Loucy (cell line): ENCODE measurements around the gene TBC1D22A.

Source experiments
- H2AFZ ChIP-seq: fragments of 200-600 bp; sonication (generic); 2 replicates; pipeline ENCODE4 v1.6.0; 2016; ENCODE audit warnings: antibody characterized with exemption, mild to moderate bottlenecking, low read length, moderate library complexity
- H3F3A ChIP-seq: fragments of 200-600 bp; 2 replicates; pipeline ENCODE4 v1.6.0; 2016; ENCODE audit warnings: antibody characterized with exemption, low read depth, mild to moderate bottlenecking
- H3K27me3 ChIP-seq: fragments of 200-600 bp; sonication (generic); 2 replicates; pipeline ENCODE4 v1.6.1; 2014; ENCODE audit warnings: low read length, mild to moderate bottlenecking; ENCODE audit not compliant: insufficient read depth, poor library complexity, severe bottlenecking
- H3K36me3 ChIP-seq: fragments of 200-600 bp; sonication (generic); 2 replicates; pipeline ENCODE4 v1.6.1; 2016; ENCODE audit warnings: low read length; ENCODE audit not compliant: insufficient read depth
- H3K4me1 ChIP-seq: fragments of 200-600 bp; sonication (generic); 2 replicates; pipeline ENCODE4 v1.5.1; 2014; ENCODE audit warnings: low read length, mild to moderate bottlenecking; ENCODE audit not compliant: insufficient read depth, poor library complexity, severe bottlenecking
- H3K4me2 ChIP-seq: fragments of 200-600 bp; sonication (generic); 2 replicates; pipeline ENCODE4 v1.6.0; 2014; ENCODE audit warnings: antibody characterized with exemption, low read length, low read depth, mild to moderate bottlenecking; ENCODE audit not compliant: poor library complexity, severe bottlenecking
- H3K4me3 ChIP-seq: fragments of 200-600 bp; sonication (generic); 2 replicates; pipeline ENCODE4 v1.5.1; 2014; ENCODE audit warnings: low read length, mild to moderate bottlenecking, mixed read lengths; ENCODE audit not compliant: poor library complexity, severe bottlenecking
- H3K79me2 ChIP-seq: fragments of 200-600 bp; sonication (generic); 2 replicates; pipeline ENCODE4 v1.6.1; 2014; ENCODE audit warnings: low read length; ENCODE audit not compliant: insufficient read depth
- H3K9ac ChIP-seq: fragments of 200-600 bp; sonication (generic); 2 replicates; pipeline ENCODE4 v1.6.0; 2014; ENCODE audit warnings: mild to moderate bottlenecking, low read depth, low read length, moderate library complexity; ENCODE audit not compliant: poor library complexity, severe bottlenecking
- H3K9me2 ChIP-seq: fragments of 200-600 bp; sonication (generic); replicated peaks from 2 replicates; pipeline ENCODE4 v1.6.1; 2016; ENCODE audit warnings: low read depth, low read length, mixed read lengths
- H3K9me3 ChIP-seq: fragments of 200-600 bp; sonication (generic); 2 replicates; pipeline ENCODE4 v1.6.1; 2014; ENCODE audit warnings: mild to moderate bottlenecking, antibody characterized with exemption, low read length, low read depth; ENCODE audit not compliant: insufficient read depth
- H4K20me1 ChIP-seq: fragments of 200-600 bp; sonication (generic); 2 replicates; pipeline ENCODE4 v1.6.0; 2014; ENCODE audit warnings: antibody characterized with exemption, low read length, mild to moderate bottlenecking; ENCODE audit not compliant: insufficient read depth, poor library complexity, severe bottlenecking
- CTCF ChIP-seq: fragments of 200-600 bp; sonication (generic); conservative IDR thresholded peaks from 2 replicates; pipeline ENCODE4 v1.5.1; 2014; ENCODE audit warnings: mild to moderate bottlenecking, antibody characterized with exemption, low read length
- EZH2phosphoT487 ChIP-seq: fragments of 200-600 bp; IDR thresholded peaks from 2 replicates; pipeline ENCODE4 v1.6.1; 2018; ENCODE audit warnings: antibody characterized with exemption, mild to moderate bottlenecking, moderate library complexity, borderline replicate concordance

TBC1D22A gene

GRCh38 chr22:47039356-47039755, 276.9 kb downstream of the TBC1D22A start:
- Histone ChIP-seq H3K4me3 (no peak overlapping the region), H2AFZ (no peak overlapping the region), H3F3A (no peaks in the 10 kb centered on the region), H3K9me3 (no peaks in the 10 kb centered on the region), H3K9me2 (no peaks in the 10 kb centered on the region), H3K79me2 (no peaks in the 10 kb centered on the region; the same call in 1 of the 2 replicates), H4K20me1 (no peaks in the 10 kb centered on the region), H3K9ac (no peak overlapping the region), H3K36me3 (peaks cover 6% of the 10 kb centered on the region; the same call in 1 of the 2 replicates), H3K27me3 (no peaks in the 10 kb centered on the region), H3K4me2 (no peak overlapping the region), H3K4me1 (peaks cover 21% of the 10 kb centered on the region)
- no peak for TF ChIP-seq CTCF
- no peak for TF ChIP-seq EZH2phosphoT487

GRCh38 chr22:47040486-47041270, 278.2 kb downstream of the TBC1D22A start:
- H3K27me3 ChIP-seq = no peaks in the 10 kb centered on the region
- TF ChIP-seq EZH2phosphoT487 (no peak), CTCF (no peak)
- peaks cover 6% of the 10 kb centered on the region; the same call in 1 of the 2 replicates for H3K36me3 ChIP-seq
- no peaks in the 10 kb centered on the region for H3K9me2 ChIP-seq
- H4K20me1 ChIP-seq = no peaks in the 10 kb centered on the region
- H3K79me2 ChIP-seq = no peaks in the 10 kb centered on the region
- no peak overlapping the region for H3K4me3 ChIP-seq
- no peak overlapping the region for H3K9ac ChIP-seq
- H3K4me2 ChIP-seq = no peak overlapping the region
- no peaks in the 10 kb centered on the region for H3F3A ChIP-seq
- no peaks in the 10 kb centered on the region for H3K9me3 ChIP-seq
- H2AFZ ChIP-seq = no peak overlapping the region
- H3K4me1 ChIP-seq = peaks cover 24% of the 10 kb centered on the region

GRCh38 chr22:47041271-47042115, 279.0 kb downstream of the TBC1D22A start:
- Histone ChIP-seq H3F3A (no peaks in the 10 kb centered on the region), H3K9me3 (no peaks in the 10 kb centered on the region), H4K20me1 (no peaks in the 10 kb centered on the region), H3K27me3 (no peaks in the 10 kb centered on the region), H3K79me2 (no peaks in the 10 kb centered on the region; the same call in 1 of the 2 replicates), H3K36me3 (peaks cover 6% of the 10 kb centered on the region; the same call in 1 of the 2 replicates), H2AFZ (no peak overlapping the region), H3K9ac (no peak overlapping the region), H3K4me1 (peaks cover 24% of the 10 kb centered on the region), H3K9me2 (no peaks in the 10 kb centered on the region), H3K4me2 (no peak overlapping the region), H3K4me3 (no peak overlapping the region)
- no peak for TF ChIP-seq CTCF
- no peak for TF ChIP-seq EZH2phosphoT487
